ENCODE results near the gene LAMC3. TPM values are rescaled to one million over a fixed set of nuclear protein-coding genes. Genes with fewer than 3 reads are reported as not detected.

LAMC3 gene
- total RNA-seq, 1 donor from 2014 or later = 1.6 TPM

- Histone ChIP-seq H3K4me3 (no peak overlapping the region), H3K27ac (no peak overlapping the region), H3K4me1 (no peaks in the 10 kb centered on the region), H3K9me3 (no peaks in the 10 kb centered on the region), H3K27me3 (no peaks in the 10 kb centered on the region), H3K36me3 (no peaks in the 10 kb centered on the region)
- TF ChIP-seq CTCF (IDR thresholded peaks at IDR 0.05) = no peak
- no peak for DNase-seq (ENCODE audit: low spot score in 2 of 2)
- intact Hi-C loops (cut with DNase I) = loop anchor here (5.0 kb wide), 1 partner anchor 41 kb away; no protein-coding TSS in a partner anchor
Measured at GRCh38 chr9:131006601-131007000, 2.4 kb upstream of the LAMC3 start.

GRCh38 chr9:131008086-131008485 lies 888 bp upstream of the LAMC3 start:
- Histone ChIP-seq H3K4me3 (no peak overlapping the region), H3K27me3 (no peaks in the 10 kb centered on the region), H3K9me3 (no peaks in the 10 kb centered on the region), H3K27ac (no peak overlapping the region), H3K4me1 (no peaks in the 10 kb centered on the region), H3K36me3 (no peaks in the 10 kb centered on the region)
- intact Hi-C loops (cut with DNase I) = loop anchor here (5.0 kb wide), 1 partner anchor 39 kb away; no protein-coding TSS in a partner anchor
- DNase-seq (ENCODE audit: low spot score in 2 of 2) = no peak
- no peak for TF ChIP-seq CTCF (IDR thresholded peaks at IDR 0.05)

GRCh38 chr9:131008563-131008908 lies 438 bp upstream of the LAMC3 start:
- Histone ChIP-seq H3K4me1 (no peaks in the 10 kb centered on the region), H3K4me3 (peak overlapping the region; percentile 47 to 52), H3K36me3 (no peaks in the 10 kb centered on the region), H3K27me3 (no peaks in the 10 kb centered on the region), H3K9me3 (no peaks in the 10 kb centered on the region), H3K27ac (no peak overlapping the region)
- no peak for DNase-seq (ENCODE audit: low spot score in 2 of 2)
- intact Hi-C loops (cut with DNase I) = loop anchor here (5.0 kb wide), 1 partner anchor 39 kb away; no protein-coding TSS in a partner anchor
- TF ChIP-seq CTCF (IDR thresholded peaks at IDR 0.05) = no peak

- Histone ChIP-seq H3K9me3 (no peaks in the 10 kb centered on the region), H3K27me3 (no peaks in the 10 kb centered on the region), H3K27ac (no peak overlapping the region), H3K4me3 (no peak overlapping the region), H3K4me1 (no peaks in the 10 kb centered on the region), H3K36me3 (no peaks in the 10 kb centered on the region)
- no peak for TF ChIP-seq CTCF (IDR thresholded peaks at IDR 0.05)
- intact Hi-C loops (cut with DNase I) = no loop called here
- DNase-seq (ENCODE audit: low spot score in 2 of 2) = no peak
Measured at GRCh38 chr9:131010482-131011273, 1.7 kb downstream of the LAMC3 start.

GRCh38 chr9:131011274-131012022 lies 2.5 kb downstream of the LAMC3 start:
- Histone ChIP-seq H3K4me3 (no peak overlapping the region), H3K9me3 (no peaks in the 10 kb centered on the region), H3K36me3 (no peaks in the 10 kb centered on the region), H3K27me3 (no peaks in the 10 kb centered on the region), H3K27ac (no peak overlapping the region), H3K4me1 (no peaks in the 10 kb centered on the region)
- intact Hi-C loops (cut with DNase I) = no loop called here
- TF ChIP-seq CTCF (IDR thresholded peaks at IDR 0.05) = no peak
- DNase-seq (ENCODE audit: low spot score in 2 of 2) = no peak
